ENCODE results near the gene ARL4D.

DNA sequence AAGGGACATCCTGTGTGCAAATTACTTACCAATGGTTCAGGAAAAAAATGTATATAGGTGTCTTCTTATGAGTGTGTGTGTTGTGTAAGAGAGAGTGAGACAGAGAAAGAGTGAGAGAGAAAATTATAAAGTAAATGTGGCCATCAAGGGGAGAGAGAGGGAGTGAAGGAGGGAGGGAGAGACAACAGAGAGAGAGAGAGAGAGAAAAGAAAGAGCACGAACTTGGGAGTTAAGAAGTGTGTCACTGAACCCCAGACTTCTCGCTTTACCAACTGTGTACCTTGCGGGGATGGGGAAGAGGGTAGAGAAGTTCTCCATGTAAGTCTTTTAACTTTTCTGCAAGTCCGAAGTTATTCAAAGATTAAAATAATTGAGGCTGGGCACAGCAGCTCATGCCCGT is 28.8 kb upstream of the ARL4D start:
- TF ChIP-seq SCRT2 (tag by site-specific recombination; IDR thresholded peaks at IDR 0.05): no peak
- TF ChIP-seq, protein P1, sequence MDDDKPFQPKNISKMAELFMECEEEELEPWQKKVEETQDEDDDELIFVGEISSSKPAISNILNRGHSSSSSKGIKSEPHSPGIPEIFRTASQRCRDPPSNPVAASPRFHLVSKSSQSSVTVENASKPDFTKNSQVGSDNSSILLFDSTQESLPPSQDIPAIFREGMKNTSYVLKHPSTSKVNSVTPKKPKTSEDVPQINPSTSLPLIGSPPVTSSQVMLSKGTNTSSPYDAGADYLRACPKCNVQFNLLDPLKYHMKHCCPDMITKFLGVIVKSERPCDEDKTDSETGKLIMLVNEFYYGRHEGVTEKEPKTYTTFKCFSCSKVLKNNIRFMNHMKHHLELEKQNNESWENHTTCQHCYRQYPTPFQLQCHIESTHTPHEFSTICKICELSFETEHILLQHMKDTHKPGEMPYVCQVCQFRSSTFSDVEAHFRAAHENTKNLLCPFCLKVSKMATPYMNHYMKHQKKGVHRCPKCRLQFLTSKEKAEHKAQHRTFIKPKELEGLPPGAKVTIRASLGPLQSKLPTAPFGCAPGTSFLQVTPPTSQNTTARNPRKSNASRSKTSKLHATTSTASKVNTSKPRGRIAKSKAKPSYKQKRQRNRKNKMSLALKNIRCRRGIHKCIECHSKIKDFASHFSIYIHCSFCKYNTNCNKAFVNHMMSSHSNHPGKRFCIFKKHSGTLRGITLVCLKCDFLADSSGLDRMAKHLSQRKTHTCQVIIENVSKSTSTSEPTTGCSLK (tag by site-specific recombination; IDR thresholded peaks at IDR 0.05): no peak
- TF ChIP-seq ZNF2 (tag by site-specific recombination; IDR thresholded peaks at IDR 0.05): no peak
- no peak for TF ChIP-seq KLF10 (tag by site-specific recombination; IDR thresholded peaks at IDR 0.05)
- TF ChIP-seq CTCF (tag by site-specific recombination; IDR thresholded peaks at IDR 0.05): no peak
- TF ChIP-seq ZBTB48 (tag by site-specific recombination; IDR thresholded peaks at IDR 0.05): no peak
- no peak for TF ChIP-seq ZNF274 (IDR thresholded peaks at IDR 0.05; ENCODE audit: low read length)
- TF ChIP-seq ZNF274 (tag by site-specific recombination; IDR thresholded peaks at IDR 0.05; ENCODE audit: borderline replicate concordance): no peak
- TF ChIP-seq ZNF24 (tag by site-specific recombination; IDR thresholded peaks at IDR 0.05): no peak
- TF ChIP-seq SP2 (tag by site-specific recombination; IDR thresholded peaks at IDR 0.05): no peak
- TF ChIP-seq ZNF549 (tag by site-specific recombination; IDR thresholded peaks at IDR 0.05): no peak
- no peak for TF ChIP-seq ZNF324 (tag by site-specific recombination; IDR thresholded peaks at IDR 0.05)
- TF ChIP-seq ZNF555 (tag by site-specific recombination; conservative IDR thresholded peaks at IDR 0.05): no peak
- TF ChIP-seq ZBTB21 (tag by site-specific recombination; IDR thresholded peaks at IDR 0.05): no peak

All from HEK293 (cell line).